ENCODE measurements around the gene DSCAML1.

DSCAML1 gene

DNA sequence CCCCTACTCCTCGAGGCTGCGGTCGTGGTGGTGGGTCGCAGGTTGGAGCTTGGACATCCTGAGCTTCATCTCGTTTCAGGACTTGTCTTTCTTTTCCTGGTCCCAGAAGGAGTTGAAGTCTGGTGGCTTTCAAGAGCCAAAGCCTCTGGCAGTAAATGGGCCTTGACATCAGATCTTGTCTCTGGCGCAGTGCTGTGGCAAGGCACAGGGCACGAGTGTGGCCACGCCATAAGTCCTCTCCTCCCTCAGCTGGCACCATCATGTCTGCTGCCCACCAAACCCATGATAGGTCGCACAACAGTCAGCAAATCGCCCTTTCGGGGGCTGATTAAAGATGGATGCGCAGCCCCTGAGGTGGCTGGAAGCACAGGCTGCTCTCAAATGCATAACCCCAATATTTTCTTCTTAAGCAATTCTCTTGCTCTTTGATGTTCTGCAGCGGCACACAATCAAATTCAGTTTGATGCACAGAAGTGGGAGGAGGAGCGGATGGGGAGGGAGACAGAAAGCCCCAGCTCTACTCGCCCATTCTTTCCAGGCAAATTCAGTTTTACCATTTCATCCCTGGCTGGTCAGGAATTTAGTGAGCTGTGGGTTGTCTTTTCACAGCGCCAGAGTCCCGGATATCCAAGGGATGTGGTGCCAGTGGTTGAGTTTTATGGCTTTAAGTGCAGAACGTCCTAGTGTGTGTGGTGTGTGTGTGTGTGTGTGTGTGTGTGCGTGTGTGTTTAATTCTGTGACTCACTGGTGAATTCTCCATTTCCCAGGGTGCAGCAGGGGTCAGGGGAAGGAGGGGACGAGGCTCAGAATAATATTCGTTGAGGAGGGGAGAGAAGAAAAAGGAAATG is 162.0 kb downstream of the DSCAML1 start:
- no peak for DNase-seq (ENCODE audit: low spot score)

GRCh38 chr11:117633976-117634755 is 162.8 kb downstream of the DSCAML1 start:
- DNase-seq (ENCODE audit: low spot score) = peak; percentile 71

DNA sequence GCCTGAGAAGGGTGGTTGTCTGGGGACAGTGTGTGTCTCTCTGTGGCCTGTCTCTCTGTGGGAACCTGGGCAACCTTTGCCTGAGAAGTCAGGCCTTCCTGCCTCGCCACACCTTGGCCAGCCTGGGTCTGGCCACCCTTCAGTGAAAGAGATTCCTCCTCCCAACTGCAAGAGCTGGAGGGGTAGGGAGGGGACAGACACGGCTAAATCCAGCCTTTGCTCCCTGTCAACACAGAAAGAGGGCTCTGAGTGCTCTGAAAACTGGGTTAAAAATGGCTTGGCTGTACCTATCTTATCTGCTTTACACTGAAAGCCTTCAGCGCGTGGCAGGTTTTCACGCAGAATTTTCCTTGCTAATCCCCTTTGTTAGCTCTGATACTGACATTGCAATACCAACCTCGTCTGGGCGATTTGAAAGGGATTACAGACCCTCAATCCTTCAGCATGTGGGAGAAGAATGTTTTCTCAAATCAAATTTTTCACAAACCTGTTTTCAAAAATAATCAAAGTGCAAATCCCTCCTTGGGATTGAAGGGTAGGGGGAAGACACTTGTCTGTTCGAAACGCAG is 163.7 kb downstream of the DSCAML1 start:
- DNase-seq (ENCODE audit: low spot score) = no peak

DNA sequence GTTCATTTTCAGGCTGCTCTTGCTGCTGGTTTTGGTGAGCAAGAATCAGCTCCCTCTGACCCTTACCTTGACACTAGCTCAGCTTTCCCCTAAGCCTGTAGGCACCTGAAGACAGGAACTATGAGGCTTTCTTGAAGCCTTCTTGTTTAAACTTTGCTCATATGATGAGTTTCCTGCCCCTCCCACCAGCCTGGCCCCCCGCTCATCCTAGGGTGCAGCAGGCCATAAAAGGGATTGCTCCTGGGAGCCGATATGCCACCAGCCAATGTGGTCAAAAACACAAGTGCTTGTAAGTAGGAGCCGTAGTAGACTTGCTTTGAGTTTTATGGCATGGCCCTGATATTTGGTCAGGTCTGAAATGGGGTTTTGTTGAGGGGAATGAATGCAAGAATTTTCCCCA is 164.7 kb downstream of the DSCAML1 start:
- no peak for DNase-seq (ENCODE audit: low spot score)

- no peak for DNase-seq (ENCODE audit: low spot score)
These were observed 165.5 kb downstream of the DSCAML1 start for GRCh38 chr11:117631336-117632140.

GRCh38 chr11:117629891-117630538 is 167.0 kb downstream of the DSCAML1 start:
- DNase-seq (ENCODE audit: low spot score) = no peak

DNA sequence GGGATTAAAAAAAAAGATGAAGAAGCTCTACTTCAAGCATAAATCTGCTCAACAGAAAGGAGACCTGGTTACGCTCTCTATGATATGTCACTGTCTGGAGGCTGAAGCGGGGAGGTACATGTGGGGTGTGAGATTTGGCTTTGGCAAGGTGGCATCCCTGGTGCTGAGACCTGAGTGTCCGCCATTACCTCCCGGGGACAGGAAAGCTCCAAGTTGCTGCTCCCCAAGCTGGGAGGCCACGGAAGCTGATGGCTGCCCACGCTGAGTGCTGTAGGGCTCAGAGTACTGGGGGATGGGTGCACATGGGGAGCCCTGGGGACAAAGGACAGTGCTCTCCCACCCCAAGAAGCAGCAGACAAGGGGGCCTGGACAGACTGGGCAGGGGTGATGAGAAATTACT is 167.9 kb downstream of the DSCAML1 start:
- no peak for DNase-seq (ENCODE audit: low spot score)

- no peak for DNase-seq (ENCODE audit: low spot score)
These were observed 169.8 kb downstream of the DSCAML1 start for GRCh38 chr11:117627259-117627658.

DNA sequence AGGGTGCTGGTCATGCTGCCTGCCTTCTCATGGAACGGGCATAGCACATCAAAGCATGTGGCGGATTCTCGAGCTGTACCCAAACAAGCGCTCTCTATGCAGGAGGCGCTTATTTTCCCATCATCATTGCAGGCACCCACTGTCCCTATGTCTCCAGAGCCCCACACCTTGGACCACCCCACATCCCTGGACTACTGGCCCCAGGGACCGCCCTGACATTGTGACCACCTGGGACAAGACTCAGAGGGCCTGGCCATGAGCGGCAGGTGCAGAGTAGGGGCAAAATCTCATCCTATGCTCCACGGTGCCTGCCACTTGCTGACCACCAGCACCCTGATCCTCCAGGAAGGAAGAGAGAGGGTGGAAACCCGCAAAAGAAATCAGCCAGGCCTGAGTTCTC is 170.4 kb downstream of the DSCAML1 start:
- DNase-seq (ENCODE audit: low spot score) = no peak

DNA sequence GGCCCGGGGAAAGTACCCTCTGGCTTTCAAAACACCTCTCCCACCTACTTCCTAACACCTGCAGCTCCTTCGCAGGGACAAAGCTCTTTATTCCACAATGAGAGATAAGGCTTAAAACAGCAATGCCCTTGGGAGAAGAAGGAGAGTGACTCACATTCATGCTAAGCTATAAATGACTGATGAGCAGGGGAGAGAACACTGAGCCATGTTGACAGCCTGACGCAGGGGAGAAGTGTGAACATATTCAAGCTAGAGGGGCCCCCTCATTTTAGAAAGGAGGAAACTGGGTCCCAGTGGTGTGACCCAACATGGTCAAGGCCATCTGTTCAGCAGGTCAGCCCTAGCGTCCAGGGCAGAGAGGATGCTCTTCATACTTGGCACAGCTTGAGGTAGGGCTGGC is 171.8 kb downstream of the DSCAML1 start:
- peak; percentile 69 for DNase-seq (ENCODE audit: low spot score)

DNA sequence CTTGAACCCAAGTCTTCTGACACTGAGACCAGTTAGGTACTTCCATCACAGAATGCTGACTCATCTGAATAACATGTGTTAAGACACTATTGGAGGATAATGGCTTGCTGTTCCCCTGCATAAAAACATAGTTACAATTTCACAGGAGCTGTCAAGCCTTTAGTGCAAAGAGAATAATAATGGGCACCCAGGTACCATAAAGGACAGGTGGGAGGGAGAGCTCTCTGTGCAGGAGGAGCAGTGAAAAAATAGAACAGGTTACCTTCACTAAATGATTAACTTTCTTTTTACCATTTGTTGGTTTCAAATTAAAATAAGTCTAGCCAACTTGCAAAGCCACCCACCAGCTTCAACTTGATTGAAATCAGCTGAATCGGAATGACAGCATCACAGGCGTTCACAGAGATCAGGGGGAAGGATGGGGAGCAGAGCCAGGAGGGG is 173.2 kb downstream of the DSCAML1 start:
- DNase-seq (ENCODE audit: low spot score) = no peak

- no peak for DNase-seq (ENCODE audit: low spot score)
These were observed 175.8 kb downstream of the DSCAML1 start for GRCh38 chr11:117621226-117621625.

GRCh38 chr11:117620659-117621058 is 176.4 kb downstream of the DSCAML1 start:
- no peak for DNase-seq (ENCODE audit: low spot score)

DNA sequence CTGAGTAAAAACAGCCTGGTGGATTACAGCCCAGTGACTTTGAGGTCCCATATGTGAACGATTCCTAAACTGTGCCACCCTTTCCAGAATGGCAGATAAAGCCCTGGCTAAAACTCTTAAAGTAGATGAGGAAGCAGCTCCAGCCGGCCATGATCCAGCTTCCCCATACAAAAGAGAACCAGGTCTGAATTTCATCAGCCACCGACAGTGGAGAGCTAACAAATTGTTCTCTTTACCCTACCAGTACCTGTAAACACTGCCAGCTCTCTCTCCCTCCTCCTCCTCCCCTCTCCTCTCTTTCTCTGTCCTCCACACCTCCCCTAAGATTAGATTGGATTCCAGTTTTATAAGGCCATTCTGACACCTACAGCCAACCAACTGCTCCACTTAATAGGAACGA is 176.9 kb downstream of the DSCAML1 start:
- DNase-seq (ENCODE audit: low spot score) = no peak

DNA sequence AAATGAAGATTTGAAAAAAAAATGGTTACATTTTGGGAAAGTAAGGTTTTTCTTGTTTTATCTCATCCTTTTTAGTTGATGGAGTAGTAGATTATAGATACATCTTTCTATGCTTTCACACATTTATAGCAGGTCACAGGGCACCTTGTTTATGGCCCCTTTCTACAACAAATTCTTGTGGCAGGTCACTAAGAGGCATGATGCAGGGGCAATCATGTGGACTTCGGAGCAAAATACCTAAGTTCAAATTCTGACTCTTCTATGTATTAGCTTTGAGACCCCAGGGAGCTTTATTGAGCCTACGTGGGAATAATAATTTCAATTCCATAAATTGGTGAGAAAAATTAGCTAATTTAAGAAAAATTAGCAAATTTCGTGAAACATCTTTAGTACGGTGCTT is 177.4 kb downstream of the DSCAML1 start:
- no peak for DNase-seq (ENCODE audit: low spot score)

DNA sequence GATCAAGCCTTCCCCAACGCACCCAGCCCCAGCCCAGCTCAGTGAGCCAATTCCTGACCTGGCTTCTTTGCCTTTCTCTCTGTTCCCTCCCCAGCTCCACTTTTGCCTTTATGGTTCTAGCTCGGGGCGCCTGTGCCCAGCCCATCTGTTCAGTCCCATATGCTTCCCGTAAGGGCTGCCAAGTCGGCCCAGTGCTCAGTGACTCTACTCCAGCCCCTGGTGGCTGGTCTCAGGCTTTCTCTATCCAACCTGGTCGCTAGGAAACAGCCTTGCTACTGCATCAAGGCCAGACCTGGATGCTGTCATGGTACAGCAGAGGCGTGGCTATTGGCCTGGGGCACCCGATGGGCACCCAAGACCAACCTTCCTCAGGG is 178.0 kb downstream of the DSCAML1 start:
- DNase-seq (ENCODE audit: low spot score) = peak; percentile 84

GRCh38 chr11:117618302-117618981 is 178.6 kb downstream of the DSCAML1 start:
- no peak for DNase-seq (ENCODE audit: low spot score)

- no peak for DNase-seq (ENCODE audit: low spot score)
These were observed 180.0 kb downstream of the DSCAML1 start for GRCh38 chr11:117616979-117617378.

DNA sequence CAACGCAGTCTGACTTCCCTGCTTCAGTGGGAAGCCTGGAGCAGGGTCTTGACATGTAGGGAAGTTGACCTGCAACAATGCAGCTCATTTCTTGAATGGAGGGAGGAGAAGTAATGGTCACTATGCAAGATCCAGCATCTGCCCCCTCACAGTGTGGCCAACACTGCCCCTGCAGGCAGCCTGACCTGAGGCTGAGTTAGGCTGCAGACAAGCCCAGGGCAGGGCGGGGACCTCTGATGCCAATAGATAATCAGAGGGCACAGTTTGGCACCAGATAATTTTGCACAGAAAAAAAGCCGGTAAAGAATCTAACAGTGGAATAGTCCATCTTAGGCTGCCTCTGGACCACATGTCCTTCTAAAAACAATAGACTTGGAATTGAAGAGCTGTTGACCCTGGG is 182.3 kb downstream of the DSCAML1 start:
- no peak for DNase-seq (ENCODE audit: low spot score)

GRCh38 chr11:117613521-117613920 is 183.5 kb downstream of the DSCAML1 start:
- no peak for DNase-seq (ENCODE audit: low spot score)

DNA sequence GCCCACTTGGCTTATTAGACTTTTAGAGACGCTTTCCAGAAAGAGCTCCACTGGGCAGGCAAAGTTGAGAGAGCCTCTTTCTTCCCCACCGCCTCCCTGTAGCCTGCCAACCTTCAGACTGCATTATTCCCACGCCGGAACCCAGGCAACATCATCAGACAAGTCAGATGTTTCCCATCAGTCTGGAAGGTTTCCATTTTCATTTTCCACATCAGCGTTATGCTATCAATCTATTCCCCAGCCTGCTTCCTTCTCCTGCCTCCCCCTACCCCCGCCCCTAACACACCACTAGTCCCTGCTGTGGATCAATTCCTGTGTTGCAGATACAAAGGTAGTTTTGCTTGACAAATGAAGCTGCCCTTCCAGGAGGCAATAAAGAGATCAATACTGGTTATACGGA is 184.8 kb downstream of the DSCAML1 start:
- no peak for DNase-seq (ENCODE audit: low spot score)

Measured in D341Med (cell line).